GM19239 (cell line): ENCODE results near the gene OLFML2A.
"Not testable (repeated sequence)": the region's sequence is repeated elsewhere in the genome, so short reads cannot be mapped to it uniquely, and the experiment has no call there.

ENCODE experiments used
- DNase-seq: peaks from one replicate; pipeline ENCODE4 v3.0.0; 2011; ENCODE audit warnings: low spot score; ENCODE audit not compliant: insufficient read length
- FAIRE-seq: peaks from 2 replicates; lab custom pipeline; 2011; peaks lifted over from hg19 to GRCh38; lab: Jason Lieb, UNC

Gene OLFML2A

DNA sequence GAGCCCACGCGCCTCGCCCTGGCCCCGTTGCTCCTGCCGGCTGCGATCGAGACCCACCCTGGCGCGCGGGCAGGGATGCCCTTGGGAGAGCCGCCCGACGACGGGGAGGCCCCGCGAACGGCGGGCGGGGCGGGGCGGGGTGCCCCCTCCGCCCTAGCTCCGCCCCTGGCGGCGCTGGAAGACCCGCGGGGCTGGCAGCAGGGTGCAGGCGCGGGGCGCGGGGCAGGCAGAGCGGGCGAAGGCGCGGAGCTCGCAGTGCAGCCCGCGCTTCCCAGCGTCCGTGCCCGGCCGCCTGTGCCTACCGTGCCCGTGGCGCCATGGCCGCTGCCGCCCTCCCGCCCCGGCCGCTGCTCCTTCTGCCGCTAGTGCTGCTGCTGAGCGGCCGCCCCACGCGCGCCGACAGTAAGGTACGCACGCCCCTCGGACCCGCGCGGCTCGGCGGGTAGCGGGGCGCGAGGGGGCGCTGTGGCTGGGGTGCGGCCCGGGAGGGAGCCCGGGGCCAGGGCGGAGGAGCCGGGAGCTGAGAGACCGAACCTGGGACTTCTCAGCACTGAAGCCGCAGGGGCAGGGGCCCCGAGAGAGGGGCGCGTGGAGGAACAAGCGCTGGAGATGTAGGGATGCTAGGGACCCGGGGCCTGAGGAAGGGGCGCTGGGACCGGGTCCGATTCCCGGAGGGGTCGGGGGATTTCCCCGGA, at the start of gene OLFML2A:
OLFML2A (plus strand) TSS at position 180 of the 695 bp plus-strand sequence; CDS start at position 318, 138 bp downstream.
- FAIRE-seq (no peak), DNase-seq (no peak)

DNA sequence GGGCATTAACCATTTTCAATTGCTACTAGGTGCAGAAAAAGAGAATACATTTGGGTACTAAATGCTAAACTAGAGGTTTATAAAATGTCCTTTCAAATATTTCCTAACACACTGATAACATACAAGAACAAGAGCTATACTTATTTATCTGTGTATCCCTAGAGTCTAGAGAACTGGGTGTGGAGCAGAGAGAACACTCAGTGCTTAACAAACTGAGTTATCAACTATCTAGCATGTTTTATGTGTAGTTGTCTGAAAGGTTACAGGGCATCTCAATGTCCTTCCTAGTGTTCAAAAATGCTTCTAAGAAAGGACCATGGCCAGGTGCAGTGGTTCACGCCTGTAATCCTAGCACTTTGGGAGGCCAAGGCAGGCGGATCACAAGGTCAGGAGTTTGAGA, 46.2 kb upstream of the OLFML2A start:
- FAIRE-seq (no peak), DNase-seq (no peak)

DNA sequence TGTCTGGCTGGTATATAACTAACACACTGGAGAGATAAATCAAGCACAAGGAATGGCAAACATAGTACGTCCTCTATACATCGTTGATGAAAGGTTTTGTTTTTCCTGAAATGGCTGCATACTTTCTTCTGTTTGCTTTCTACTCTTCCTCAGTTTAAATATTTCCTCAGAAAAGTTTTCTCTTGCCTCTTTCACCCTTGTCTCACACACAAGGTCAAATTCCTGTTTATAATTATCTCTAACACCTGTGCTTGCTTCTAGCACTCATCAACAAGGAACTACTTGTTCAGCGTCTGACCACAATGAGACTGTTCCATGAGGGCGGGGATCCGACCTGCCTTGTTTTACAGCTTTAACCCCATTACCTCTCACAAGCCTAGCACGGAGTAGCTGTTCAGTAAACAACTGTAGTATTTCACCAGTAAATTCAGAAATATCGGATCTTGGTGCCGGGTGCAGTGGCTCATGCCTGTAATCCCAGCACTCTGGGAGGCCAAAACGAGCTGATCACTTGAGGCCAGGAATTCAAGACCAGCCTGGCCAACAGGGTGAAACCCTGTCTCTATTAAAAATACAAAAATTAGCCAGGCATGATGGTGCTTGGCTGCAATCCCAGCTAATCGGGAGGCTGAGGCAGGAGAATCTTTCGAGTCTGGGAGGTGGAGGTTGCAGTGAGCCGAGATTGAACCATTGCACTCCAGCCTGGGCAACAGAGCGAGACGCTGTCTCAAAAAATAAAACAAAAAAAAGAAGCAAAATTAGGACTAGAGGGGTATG, 42.8 kb upstream of the OLFML2A start:
- DNase-seq (no peak), FAIRE-seq (no peak)

DNA sequence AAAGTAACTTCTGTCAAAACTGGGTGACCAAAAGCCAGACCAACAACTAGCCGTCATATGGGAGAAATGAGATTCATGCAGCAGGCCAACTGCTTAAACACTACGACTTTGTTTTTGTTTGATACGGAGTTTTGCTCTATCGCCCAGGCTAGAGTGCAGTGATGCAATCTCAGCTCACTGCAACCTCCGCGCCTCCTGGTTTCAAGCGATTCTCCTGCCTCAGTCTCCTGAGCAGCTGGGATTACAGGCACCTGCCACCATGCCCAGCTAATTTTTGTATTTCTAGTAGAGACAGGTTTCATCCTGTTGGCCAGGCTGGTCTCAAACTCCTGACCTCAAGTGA, 42.2 kb upstream of the OLFML2A start:
- not testable (repeated sequence) for FAIRE-seq

DNA sequence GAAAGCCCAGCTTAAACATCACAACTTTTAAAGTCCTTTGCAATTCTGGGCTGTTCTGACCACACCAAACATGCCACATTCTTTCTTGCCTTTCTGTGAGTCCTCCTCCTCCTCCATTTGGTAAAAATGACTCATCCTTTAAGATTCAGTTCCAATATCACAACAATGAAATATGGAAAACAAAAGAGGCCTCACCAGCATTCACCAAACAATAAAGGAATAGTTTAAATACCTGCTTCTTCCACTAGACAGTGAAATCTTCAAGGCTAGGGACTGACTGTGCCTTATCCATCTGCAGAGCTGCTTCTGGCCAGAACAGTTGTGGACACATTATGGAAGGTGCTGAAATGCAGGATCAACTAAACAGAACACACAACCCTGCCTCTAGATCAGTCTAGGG, 41.8 kb upstream of the OLFML2A start:
- DNase-seq = no peak
- FAIRE-seq = no peak

More for the DNA sequence above, 42.2 kb upstream of the OLFML2A start:
- not testable (repeated sequence) for DNase-seq

DNA sequence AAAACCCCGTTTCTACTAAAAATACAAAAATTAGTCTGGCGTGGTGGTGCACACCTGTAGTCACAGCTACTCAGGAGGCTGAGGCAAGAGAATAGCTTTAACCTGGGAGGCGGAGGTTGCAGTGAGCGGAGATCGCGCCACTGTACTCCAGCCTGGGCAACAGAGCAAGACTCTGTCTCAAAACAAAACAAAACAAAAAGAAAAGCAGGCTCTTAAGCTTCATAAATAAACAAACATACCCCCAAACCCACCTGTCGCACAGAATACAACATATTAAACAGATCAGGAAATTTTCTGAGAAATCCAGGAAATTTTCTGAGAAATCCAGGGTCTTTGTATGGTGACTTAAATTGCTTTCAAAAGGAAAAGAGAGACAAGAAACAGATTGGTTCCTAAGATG, 38.9 kb upstream of the OLFML2A start:
- FAIRE-seq, DNase-seq: not testable (repeated sequence)

DNA sequence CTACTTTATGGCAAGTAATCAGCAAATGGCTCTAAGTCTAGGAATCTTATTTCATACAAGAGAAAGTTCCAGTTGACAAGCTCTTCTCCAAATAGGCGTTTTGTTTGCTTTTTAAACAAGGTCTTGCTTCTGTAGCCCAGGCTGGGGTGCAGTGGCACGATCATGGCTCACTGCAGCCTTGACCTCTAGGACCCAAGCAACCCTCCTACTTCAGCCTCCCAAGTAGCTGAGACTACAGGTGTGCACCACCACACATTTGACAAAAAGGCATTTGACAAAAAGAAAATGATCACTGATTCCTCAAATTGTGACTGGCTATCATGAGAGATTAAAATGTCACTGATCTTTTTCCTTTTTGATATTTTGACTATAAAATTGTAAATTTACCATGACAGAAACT, 37.6 kb upstream of the OLFML2A start:
- no peak for DNase-seq
- FAIRE-seq = no peak

DNA sequence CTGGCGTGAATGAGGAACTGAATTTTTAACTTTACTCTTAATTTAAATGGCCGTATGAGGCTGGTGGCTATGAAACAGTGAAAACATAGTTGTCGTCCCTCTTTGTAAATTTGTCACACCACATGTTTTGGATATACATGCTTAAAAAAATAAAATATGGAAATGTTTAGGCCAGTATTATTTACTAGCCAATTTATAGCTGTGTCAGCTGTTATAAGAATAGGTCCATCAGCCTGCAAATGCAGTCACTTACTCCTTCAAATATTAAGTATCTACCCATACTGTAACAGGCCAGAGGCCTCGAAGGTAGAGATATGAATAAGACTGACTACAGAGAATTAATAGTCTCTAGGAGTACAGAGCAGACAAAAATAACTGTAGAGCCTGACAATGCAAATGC, 35.8 kb upstream of the OLFML2A start:
- no peak for FAIRE-seq
- no peak for DNase-seq

DNA sequence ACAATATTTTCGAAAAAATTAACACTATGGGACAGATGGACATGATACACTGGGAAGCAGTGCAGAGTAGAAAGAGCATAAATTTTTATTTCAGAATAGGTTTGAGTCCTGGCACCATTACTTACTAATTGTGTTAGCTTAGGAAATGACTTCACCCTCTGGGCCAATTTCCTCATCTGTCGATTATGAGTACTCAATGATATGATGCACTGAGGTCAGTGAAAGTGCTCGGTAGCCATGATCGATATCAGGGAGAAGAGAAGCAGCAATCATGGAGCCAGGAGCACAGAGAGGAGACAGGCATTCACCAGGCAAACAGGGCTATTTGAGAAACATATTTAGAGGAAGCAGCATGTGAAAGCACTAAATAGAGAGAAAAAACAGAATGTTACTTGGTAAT, 35.3 kb upstream of the OLFML2A start:
- no peak for DNase-seq
- FAIRE-seq = no peak

DNA sequence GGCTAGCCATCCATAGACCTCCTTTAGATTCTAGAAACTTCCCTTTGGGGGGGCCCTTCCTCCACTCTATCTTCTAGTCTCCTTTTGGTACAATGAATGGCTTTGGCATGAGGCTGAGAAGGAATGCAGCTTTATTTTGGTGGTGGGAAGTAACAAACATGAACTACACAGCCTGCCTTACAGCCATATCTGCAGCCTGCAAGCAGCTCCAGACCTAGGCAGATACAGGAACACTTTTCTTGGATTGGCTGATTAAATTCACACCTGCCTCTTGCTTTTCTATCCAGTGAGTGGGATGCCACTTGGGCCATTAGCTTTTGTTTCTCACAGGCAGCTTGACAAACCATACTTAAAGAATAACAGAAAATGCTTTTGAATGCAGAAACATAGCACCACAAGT, 34.0 kb upstream of the OLFML2A start:
- no peak for FAIRE-seq

DNA sequence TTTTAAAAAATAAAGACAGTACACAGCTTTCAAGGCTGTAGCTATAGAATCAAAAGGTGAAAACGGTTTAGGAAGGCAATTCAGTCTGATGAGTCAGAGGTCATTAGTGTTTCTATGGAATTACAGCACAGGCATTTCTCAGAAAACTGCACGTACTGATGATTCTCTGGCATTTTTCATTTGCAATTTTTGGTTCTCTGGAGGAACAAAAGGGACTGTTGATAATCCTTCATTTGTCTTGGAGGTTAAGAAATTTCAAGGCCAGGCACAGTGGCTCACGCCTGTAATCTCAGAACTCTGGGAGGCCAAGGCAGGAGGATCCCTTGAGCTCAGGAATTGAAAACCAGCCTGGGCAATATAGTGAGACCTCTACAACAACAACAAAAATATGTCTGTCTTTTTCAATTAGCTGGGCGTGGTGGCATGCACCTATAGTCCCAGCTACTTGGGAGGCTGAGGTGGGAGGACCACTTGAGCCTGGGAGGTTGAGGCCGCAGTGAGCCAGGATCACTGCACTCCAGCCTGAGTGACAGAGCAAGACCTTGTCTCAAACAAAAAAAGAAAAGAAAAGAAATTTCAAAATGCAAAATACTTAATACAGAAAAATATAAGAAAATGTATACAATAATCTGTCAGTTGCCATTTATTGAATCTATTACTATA, 33.1 kb upstream of the OLFML2A start:
- no peak for DNase-seq
- no peak for FAIRE-seq

More for the DNA sequence above, 34.0 kb upstream of the OLFML2A start:
- no peak for DNase-seq

DNA sequence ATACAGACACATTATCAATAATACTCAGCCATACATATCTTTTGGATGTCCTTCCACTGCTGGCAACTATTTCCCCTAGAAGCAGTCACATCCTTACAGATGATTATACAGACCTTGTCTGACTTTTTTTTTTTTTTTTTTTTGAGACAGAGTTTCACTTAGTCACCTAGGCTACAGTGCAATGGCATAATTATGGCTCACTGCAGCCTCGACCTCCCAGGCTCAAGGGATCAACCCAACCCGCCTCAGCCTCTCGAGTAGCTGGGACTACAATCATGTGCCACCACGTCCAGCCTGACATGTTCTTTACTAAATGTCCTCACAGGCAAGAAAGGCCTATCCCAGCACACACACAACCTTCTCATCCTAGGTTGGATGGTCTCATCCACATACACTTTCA, 29.9 kb upstream of the OLFML2A start:
- FAIRE-seq = no peak

DNA sequence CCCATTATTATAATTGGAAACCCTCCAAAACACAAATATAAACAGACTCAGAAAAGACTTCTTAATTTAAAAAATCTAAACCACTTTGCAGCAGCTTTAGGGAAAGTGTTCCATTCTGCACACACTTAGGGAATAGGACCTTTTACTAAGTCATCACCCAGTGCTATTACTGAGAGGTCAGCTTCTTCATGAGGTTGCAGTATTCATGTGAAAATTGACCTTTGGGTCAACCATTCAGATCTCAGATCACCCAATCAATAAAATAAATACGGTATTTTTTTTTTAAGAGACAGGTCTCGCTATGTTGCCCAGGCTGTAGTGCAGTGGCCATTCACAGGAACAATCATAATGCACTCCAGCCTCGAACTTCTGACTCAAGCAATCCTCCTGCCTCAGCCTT, 27.6 kb upstream of the OLFML2A start:
- no peak for FAIRE-seq
- DNase-seq = no peak

More for the DNA sequence above, 29.9 kb upstream of the OLFML2A start:
- no peak for DNase-seq

DNA sequence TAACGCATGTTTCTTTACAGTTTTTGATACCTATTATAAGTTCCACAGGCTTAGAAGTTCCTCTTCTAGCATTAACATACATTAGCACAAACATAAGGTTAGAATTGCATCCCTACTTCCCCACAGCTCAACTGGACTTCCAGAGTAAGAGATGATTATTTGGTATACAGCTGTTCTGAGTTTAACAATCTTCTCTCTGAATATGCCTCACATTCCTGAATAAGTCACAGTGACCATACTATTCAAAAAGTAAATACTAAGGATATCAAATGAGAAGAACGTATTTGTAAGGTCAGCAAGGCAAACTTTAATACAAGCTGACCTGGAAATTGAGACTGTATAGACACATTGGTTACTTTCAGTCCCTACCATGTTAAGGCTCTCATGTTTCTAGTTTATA, 27.2 kb upstream of the OLFML2A start:
- FAIRE-seq (no peak), DNase-seq (no peak)

DNA sequence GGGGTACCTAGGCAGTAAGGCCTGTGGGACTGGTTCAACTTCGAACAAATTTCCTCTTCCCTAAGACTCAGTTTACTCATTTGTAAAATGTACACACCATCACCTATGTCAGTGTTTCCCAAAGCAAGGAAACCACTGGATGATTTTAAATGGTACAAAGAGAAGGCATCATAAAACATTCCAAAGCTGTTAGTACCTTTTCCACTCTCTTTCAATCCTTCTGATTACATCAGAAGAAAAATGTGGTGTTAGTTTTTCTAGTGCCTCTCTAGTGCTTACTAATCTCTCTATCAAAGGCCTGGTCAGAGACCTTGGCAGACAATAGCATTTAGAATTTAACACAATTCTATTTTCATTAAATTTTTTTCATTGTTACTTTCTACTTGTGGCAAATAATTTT, 24.0 kb upstream of the OLFML2A start:
- DNase-seq (no peak), FAIRE-seq (no peak)

DNA sequence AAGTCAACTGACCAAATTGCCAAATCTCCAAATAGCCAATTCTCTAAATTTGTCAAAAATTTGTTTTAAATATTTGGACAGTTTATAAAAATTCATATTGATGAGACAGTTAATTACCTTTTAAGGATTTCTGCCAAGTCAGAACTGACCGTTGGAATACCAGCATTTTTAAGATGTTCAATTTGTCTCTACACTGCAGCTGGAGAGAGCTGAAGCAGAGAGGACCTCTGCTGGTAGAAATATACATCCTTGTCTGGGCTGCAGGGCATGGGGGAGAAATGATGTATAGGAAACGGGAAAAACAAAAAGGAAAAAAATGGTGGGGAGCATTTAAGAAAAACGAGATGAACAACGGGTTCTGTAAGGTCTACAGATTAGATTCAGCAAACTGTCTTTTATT, 22.6 kb upstream of the OLFML2A start:
- DNase-seq (no peak), FAIRE-seq (no peak)

DNA sequence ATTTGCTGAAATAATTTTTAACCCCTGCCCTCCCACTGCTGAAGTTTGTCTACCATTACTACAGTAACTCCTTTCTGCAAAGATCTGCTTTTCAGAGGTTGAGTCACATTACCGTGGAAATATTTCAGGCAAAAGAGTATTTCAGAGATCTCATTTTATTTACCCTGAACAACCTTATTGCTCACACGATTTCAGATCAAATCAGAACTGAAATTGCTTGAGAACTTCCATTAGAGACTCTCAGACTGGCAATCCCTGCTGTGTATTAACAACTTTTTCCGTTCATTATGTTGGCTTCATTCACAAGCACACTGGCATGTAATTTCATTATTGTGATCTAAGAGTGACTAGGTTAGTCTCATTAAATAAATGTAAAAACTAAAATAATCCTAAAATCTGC, 21.9 kb upstream of the OLFML2A start:
- no peak for FAIRE-seq

DNA sequence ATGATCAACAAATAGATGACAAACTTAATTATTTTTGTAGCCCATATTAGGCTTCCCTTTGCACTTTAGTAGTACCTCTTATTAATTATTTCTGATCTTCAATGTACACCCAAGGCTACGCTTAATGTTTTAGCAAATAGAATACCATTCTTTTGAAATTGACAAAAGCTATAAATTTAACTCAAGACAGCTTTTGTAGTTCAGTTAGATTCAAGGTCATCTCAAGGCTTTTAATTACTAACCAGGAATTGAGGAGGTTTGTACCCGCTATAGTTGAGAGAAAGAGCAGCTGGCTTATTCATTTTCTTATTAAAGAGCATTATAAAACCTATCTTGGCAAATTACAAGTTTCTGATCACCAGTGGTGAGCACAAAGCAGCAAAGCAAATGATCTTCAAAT, 20.9 kb upstream of the OLFML2A start:
- FAIRE-seq (no peak), DNase-seq (no peak)

More for the DNA sequence above, 21.9 kb upstream of the OLFML2A start:
- DNase-seq = no peak

DNA sequence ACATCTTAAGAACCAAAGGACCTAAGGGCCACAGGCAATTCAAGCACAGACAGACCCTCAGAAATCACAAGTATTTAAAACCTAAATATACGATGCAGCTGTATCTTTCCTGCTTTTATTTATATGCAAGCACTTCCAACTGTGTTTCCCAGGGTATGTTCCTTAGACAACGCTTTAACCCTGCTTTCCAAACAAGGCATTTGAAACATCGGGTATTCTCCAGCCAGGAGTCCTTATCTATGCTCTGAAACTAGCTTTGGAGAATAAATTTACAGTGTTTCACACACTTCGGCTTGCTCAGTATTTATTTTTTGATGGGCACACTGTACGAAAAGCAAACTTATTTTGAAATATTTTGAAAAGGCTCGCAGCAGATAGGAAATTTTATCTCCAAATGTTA, 19.3 kb upstream of the OLFML2A start:
- FAIRE-seq (peak; percentile 26), DNase-seq (no peak)

DNA sequence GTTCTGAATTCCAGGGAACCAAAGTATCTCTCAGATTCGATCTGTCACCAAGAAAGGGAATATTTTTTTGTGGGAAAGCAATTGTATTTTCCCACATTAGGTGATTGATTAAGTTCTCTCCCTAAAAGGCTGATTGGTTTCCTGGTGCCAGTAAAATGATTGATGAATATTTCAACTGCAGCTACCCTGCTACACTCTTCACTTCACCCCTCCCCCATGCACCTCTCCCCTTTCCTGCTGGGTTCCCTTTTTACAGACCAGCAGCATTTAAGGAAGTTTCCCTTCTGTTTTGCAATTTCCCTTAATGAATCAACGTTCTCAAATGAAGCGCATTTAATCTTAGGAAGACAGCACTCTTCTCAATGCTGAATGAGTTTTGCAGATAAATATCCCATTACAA, 18.9 kb upstream of the OLFML2A start:
- no peak for DNase-seq
- FAIRE-seq = peak; percentile 76

DNA sequence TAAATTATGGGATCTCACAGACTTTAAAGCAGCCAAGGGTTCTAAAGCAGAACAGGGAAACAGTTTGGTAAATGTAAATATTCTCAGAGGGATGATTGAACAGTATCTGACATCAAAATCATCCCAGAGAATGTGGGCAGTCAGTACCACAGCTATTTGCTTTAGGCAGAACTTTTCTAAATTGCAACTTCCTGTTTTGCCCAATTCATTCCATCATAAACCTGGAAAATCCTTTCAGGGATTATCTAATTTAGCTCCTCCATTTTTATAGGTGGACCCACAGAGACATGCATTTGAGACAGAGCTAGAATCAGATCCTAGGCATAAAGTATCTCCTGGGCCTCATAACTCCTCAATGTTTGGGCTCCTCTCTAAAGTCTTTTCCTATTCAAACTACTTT, 18.2 kb upstream of the OLFML2A start:
- FAIRE-seq (no peak), DNase-seq (no peak)
